Ovary (tissue), 3 donors: Measurements from ENCODE around the gene SIRT2.

Source experiments
- CTCF ChIP-seq, 3 donors: fragments of 450-650 bp in 2 of 3; fragments of 200-600 bp in 1 of 3; IDR thresholded peaks; one replicate each; pipeline versions ENCODE4 v1.5.1 to v1.8.0; 2016 to 2022; ENCODE audit warnings: antibody characterized with exemption in 3 of 3, mild to moderate bottlenecking in 1 of 3
- POLR2A ChIP-seq: fragments of 450-650 bp; IDR thresholded peaks from one replicate; pipeline ENCODE4 v1.6.1; 2017; ENCODE audit warnings: antibody characterized with exemption, mild to moderate bottlenecking, moderate library complexity
- donor health status: DM: no; HTN: no; CAD: no.

DNA sequence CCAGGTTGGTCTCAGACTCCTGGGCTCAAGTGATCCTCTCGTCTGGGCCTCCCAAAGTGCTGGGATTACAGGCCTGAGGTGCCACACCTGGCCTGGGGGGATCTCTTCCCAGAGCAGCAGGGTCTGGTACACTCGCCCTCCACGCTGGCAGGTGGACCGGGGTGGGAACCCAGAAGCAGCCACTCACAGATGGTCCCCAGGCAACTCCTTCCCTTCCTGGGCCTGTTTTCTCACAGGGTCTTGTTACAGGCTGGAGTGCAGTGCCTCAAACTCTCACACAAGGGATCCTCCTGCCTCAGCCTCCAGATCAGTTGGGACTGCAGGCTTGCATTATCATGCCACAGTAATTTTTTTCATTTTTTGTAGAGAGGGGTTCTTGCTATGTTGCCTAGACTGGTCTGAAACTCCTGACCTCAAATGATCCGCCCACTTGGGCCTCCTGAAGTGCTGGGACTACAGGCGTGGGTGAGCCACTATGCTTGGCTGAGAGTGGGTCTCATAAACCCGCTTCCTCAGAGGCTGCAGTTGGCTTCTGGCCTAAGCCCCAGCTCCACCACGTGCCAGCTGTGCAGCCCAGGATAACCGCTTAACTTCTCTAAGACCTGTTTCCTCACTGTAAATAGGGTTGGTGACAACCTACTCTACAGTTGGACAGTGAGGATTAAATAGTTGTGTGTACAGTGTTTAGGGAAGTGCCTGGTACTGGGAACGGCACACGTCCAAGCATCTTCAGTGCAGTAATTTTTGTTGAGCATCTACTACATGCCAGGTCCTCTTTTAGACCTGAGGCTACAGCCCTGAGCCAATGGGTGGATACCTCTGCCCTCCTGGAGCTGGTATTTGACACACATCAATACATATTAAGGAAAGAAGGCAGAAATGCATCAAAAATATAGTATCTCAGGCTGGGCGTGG lies 13.4 kb upstream of the SIRT2 start:
- TF ChIP-seq CTCF (IDR thresholded peaks at IDR 0.05) (no peak), POLR2A (no peak)
